NCI-H748 (cell line): ENCODE measurements around the gene ZP2.
"Not testable (repeated sequence)": the region's sequence is repeated elsewhere in the genome, so short reads cannot be mapped to it uniquely, and the experiment has no call there.

Source experiments
- DNase-seq: peaks from one replicate; lab custom pipeline; 2025; ENCODE audit not compliant: unreplicated experiment; lab: John Stamatoyannopoulos, UW

The ZP2 gene

DNA sequence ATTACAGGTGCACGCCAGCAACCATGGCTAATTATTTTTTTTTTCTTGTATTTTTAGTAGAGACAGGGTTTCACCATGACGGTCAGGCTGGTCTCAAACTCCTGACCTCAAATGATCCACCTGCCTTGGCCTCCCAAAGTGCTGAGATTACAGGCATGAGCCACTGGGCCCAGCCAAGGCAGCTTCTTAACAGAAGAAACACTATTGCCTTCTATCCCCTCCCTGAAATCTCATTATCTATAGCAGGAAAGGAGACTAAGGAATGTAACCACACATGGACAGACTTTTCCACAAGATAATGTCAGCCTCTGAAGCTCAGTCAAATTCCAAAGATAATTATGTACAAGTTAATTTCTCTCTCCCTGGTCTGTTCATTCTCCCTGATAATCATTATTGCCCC lies 5.7 kb upstream of the ZP2 start:
- DNase-seq: no peak

DNA sequence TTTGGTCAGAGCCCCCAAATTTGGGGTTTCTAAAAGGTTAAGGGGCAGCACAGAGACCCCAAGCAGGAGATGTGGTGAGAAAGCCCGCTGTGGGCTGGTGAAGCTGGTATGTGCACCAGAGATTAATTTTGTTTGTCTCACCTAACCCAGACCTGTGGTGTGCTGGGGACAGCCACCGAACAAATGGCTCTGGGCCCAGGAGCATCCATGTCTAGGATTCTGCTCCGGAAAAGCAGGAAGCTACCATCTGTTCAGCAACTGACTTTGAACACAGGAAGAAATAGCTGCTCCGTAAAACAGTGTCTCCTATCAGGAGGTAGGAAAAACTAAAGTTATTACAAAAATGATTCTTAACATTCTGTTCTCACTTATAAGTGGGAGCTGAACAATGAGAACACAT lies 2.7 kb upstream of the ZP2 start:
- no peak for DNase-seq

DNA sequence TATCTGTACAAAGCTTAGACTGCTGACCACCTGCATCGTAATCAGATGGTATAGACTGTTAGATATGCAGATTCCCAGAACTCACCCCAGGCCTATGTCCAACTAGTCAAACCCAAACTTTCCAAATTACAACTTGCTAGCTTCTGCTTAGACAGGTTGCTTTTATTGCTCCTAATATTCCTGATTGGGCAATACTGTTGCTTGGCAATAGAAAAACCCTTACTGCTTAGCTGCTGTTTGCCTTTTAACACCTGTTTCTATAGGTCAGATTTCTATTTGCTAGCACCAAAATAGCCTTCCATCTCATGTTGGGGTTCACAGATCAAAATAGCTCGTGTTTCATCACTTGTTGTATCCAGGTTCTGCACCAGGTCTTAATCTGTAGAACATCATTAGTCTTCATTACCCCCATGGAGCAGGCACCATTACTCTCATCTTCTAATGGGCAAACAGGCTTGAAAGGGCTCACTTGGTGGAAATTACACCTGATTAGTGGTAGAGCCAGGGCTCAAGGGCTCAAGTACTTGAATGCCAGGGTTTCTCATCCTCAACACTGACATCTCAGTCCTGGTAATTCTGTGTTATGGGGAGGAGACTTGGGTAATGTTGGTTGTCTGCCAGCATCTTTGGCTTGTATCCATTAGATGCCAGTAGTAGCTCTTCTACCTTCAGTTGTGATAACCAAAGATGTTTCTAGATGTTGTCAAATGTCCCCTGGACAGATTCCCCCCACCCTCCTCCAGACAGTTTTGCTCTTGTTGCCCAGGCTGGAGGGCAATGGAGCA lies 2.7 kb downstream of the ZP2 start:
- DNase-seq: no peak

DNA sequence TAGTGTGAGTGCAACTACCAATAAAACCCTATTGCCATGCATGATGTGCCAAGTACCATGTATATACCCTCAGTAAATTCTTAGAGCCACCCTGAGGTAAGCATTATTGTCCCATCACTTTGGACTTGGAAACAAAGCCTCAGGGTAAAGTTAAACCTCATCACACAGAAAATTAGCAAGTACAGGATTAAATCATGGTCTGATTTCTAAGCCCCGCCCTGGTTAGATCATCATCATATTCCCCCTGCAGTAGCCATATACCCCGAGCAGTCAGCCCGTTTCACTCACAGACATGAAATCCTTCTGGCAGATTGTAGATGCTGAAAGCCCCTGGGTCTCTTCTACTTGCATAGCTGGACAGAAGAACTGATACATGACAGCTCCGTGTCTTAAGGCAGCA lies 4.8 kb downstream of the ZP2 start:
- no peak for DNase-seq

DNA sequence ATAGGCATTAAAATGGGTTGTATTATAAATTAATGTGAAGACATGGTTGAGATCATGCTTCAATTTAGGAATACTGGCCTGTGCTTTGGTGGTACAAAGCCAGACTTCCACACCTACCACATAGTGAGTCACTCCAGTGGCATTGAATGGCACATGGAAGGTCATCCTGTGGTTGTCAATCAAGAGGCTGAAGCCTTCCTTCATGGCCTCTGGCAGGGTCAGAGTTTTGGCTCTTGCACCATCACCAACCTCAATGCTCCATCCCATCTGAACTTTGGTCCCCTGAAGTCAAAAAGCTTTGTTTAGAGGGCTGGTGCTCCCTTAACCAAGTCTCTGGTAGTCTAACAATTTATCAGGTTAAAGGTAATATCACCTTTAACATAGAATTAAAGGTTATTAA lies 6.1 kb downstream of the ZP2 start:
- no peak for DNase-seq

DNA sequence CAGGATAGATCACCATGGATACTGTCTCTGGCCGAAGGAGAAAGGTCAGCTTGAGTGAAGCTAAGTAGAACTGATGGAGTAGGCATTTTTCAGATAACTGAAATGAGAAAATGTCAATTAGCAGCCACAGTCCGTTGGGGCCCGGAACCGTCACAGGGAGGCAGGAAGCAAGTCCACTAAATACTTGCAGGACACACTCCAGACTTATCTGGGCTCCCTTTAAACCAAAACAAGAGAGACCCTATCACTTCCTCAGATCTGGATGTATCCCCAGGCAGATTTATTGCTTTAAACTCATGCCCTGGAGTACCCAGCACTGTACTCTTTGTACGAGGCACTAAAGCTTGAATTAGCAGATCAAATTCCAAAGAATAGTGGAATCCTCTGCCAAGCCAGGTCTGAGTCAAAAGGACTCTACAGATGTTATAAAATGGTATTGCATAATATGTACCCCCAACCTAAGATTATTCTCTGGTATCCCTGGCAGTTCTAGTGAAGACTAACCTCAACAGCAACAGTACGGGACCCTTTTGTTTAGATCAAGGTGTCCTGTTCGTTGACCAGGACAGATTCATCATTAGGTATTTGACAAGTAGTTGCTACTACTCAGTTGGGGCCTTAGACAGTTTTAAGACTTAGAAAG lies 8.1 kb downstream of the ZP2 start:
- DNase-seq: no peak

DNA sequence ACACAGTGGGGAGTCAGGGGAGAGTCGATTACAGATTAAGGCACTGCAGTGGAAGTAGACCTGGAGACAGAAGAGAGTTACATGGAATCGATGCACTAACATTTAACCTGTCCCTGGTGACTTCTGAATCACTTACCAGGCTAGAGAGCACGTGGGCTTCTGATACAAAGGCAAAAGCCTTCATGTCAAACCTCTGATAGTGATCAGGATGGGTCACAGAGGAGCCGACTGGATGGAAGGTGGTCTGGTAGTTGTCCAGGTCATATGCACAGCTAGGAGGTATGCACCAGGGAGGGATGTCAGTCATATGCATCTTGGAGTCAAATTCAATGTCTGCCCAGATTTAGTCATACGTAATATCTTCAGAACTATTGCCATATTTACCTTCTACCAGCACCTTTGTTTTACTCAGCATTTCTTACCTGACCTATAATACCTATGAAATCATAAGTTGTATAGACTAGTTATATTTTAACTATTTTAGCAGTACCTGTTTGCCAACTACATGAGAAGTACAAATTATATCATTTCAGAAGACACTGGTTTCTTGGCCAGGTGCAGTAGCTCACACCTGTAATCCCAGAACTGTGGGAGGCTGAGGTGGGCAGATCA lies 11.7 kb downstream of the ZP2 start:
- no peak for DNase-seq

DNA sequence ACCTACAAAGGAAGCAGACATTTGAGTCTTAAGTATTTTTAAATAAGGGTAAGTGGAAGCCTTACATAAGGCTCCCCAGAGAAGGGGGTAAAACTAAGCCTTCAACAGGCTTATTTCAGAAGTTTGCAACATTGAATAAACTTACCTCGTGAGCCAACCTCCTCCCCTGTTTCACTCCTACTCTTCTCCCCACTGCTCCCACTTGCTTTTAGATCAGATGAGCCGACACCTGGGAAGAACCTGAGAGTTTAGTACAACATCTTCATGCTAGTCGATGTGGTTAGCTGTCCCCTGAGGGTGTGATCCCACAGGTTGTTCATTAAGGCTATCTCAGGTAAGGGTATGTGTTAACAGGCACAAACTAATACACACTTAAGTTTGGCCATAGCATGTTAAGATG lies 13.8 kb downstream of the ZP2 start:
- DNase-seq: no peak

DNA sequence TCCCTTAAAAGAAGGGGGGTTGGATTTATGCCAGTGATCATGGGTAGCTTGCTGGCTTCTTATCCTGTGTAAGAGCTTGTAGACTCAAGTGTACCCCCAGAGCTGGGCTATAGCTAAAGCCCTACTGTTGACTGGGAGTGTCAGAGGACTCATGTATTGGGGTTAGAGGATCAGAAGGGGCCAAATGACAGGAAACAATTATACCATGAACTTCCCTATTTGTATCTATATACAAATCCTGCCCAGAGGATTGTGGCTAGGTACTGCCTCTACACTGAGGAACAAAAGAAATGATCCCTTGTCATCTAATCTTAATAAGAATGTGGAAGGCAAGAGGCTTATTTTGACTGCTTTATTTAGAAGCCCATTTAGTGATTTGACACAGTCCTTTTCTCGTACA lies 14.3 kb downstream of the ZP2 start:
- DNase-seq: no peak

DNA sequence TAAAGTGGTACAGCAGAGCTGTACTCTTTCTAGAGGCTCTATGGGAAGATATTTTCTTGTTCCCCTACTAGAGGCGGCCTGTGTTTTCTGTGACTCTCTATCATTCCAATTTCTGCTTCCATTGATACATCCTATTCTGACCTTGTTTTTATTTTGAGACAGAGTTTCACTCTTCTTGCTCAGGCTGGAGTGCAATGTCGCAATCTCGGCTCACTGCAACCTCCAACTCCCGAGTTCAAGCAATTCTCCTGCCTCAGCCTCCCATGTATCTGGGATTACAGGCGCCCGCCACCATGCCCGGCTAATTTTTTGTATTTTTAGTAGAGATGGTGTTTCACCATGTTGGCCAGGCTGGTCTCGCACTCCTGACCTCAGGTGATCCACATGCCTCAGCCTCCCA lies 16.0 kb downstream of the ZP2 start:
- DNase-seq: not testable (repeated sequence)

DNA sequence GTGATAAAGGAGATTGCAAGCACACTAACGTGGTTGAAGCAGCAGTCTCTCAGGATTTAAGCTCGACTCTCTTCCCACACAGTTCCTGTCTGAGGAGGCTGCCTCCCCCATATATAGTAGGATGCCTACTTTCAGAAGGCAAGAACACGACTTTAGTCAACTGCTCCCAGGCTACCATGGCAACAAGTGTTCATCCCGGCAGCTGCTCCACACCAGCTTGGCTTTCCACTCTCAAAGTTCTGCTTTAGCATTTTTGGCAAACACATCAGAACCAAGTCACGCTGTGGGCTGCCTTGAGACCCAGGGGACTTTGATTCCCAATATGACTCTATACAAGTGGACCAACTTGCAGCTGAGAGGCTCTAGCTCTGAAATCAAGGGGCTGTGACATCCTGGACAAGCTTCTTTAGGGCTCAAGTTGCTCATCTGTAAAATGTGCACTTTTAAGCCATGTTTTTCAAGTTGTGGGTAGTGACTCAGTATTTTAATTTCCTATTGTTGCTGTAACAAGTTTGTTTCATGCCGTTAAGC lies 16.5 kb downstream of the ZP2 start:
- DNase-seq: peak; percentile 13

DNA sequence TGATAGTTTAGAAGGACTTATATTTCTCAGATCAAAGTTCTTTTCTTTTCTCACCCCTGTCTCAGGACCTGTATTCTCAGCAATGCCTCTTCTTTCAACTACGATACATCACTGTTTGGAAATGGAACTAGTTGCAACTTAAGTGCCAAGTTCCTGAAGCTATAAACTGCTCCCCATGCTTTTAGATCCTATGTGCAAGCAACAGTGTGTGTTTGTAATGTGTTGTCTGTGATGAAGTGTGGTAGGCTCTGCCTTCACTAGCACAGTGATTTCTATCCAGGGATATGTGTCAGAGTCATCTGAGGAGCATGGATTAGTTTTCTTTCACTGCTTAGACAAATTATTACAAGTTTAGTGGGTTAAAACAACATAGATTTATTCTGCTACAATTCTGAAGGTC lies 18.4 kb downstream of the ZP2 start:
- no peak for DNase-seq

DNA sequence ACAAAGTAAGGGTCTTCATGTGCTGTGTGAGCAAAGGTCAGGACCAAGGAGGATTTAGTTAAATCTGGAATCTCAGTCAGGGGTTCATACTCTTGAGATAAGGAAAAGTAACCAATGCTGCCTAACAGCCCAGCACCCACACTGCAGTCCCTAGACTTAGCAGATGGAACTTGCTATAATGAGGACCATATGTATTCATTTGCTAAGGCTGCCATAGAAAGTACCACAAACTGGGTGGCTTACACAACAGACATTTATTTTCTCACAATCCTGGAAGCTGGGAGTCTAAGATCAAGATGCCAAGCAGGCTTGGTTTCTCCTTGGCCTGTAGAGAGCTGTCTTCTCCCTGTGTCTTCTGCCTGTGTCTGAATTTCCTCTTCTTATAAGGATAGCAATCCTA lies 20.8 kb downstream of the ZP2 start:
- DNase-seq: no peak

DNA sequence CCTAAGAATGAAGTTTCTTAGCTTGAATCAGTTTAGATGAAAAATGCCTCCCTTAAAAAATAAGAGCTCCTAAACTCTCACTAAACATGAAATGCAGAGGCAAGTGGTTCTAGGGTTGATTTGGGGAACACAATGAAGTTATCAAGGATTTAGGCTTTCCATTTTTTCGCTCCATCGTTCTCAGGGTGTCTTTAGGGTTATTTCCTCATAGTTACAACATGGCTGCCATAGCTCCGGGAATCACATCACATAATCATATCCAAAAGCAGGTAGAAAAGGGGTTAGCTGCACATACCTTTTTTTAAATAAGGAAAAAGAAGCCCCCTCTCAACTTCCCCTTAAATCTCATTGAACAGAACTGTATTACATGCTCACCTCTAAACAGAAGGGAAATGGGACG lies 21.4 kb downstream of the ZP2 start:
- no peak for DNase-seq

DNA sequence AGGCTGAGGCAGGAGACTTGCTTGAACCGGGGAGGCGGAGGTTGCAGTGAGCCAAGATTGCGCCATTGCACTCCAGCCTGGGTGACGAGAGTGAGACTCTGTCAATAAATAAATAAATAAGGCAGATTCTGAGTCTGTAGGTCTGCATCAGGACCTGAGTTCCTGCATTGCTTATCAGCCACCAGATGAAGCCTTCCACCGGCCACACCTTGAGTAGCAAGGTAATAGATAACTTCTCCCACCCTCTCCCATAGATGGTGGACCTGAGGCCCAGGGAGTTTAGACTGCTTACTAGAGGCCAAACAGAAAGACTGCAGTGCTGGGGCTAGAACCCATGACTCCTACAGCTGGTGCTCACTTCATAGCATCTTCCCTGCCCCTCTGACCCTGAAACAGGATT lies 22.1 kb downstream of the ZP2 start:
- DNase-seq: no peak

DNA sequence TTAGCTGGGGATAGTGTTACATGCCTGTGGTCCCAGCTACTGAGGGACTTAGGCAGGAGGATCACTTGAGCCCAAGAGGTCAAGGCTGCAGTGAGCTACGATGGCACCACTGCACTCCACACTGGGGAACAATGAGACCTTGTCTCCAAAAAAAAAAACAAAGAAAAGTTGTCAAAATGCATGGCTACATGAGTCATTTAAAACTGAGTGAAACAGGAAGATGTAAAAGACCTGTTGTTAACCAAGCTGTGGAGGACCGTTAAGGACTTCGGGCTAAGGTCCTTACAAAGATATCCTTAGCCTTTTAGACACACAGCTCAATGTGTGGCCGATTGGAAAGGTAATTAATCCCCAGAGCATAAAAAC lies 25.1 kb downstream of the ZP2 start:
- no peak for DNase-seq

DNA sequence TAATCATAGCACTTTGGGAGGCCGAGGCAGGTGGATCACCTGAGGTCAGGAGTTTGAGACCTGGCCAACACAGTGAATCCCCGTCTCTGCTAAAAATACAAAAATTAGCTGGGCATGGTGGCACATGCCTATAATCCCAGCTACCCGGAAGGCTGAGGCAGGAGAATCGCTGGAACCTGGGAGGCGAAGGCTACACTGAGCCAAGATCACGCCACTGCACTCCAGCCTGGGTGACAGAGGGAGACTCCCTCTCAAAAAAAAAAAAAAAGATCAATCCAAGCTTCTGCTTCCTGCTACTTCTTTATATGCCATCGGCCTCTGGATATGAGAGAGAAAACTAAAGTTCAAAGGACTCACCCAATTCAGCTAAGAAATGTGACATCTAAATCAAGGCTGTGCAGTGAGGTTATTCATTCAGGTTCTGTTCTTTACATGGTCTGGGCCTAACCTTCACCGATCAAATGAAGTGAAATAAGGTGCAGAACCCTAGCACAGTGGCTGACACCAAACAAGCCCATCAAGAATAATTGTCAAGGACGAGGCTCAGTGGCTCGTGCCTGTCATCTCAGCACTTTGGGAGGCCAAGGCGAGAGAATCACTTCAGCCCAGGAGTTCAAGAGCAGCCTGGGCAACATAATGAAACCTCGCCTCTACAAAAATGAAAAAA lies 25.6 kb downstream of the ZP2 start:
- DNase-seq: no peak

DNA sequence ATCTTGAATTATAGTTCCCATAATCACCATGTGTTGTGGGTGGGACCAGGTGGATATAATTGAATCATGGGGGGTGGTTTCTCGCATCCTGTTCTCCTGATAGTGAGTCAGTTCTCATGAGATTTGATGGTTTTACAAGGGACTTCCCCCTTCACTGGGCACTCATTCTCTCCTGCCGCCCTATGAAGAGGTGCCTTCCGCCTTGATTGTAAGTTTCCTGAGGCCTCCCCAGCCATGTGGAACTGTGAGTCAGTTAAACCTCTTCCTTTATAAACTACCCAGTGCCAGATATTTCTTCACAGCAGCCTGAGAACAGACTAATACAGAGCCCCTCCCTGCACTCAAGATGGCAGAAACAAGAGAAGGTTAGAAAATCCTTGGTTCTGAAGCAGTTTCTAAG lies 26.5 kb downstream of the ZP2 start:
- DNase-seq: no peak

DNA sequence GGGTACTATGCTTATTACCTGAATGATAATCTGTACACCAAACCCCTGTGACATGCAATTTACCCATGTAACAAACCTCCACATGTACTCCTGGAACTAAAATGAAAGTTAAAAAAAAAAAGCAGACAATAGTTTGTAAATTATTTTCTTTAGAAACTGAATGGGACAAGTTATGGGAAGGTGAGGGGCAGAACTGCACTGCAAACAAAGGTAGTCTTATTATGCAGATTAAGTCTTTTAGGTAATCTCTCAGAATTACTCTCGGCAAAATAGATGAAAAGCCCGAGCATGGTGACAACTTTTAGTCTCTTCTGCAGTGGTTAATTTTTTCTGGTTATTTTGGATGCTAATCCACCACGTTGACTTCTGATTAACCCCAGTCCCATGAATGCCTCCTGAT lies 27.4 kb downstream of the ZP2 start:
- no peak for DNase-seq

DNA sequence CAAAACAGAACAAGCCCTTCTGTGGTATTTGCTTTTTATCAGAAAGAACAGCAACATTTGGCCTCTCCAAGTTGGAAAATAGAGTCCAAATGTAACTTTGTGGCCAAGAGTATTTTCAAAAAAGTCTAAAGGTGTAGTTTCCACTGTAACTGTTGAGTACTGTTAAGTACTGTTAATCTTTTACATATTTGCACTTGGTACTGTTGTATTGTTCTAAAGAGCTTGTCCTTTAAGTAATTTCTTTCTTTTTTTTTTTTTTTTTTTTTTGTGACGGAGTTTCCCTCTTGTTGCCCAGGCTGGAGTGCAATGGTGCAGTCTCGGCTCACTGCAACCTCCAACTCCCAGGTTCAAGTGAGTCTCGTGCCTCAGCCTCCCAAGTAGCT lies 31.4 kb downstream of the ZP2 start:
- DNase-seq: no peak

DNA sequence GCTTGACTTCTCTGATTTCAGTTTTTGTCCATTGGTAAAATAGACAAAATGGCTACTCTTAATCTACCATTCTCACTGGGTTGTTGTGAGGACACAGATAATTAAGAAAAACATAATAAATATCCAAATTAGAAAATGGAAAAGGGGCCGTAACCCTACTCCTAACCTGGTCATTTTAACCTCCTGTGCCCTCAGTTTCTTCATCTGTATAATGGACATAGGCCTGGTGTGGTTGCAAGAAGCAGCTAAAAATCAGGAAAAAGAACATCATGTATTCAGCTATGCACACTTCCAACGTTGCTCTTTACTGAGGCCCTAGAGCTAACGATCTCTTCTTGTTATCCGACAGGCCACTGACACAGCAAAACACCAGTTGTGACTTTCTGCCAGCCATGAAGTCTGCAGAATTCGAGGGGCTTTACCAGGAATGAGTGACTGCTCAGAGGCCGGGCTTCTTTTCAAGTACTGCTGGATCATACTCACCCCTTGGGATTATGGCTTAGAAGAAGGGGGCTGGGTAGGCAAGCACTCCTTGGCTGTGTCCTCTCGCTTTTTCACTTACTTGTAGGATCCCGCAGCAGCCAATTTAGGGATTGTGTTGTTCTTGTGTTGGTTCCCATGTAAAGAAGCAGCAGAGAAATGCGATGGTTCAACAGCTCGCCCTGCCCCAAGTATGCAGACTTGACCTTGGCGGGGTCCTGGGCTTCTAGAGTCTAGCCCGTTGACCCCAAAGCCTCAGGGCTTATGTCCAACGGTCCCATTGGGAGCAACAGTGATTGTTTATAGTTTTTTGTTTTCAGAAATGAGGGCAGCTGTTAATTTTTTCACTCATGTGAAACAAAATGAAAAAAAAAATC lies 32.0 kb downstream of the ZP2 start:
- DNase-seq: no peak
